ENCODE data around the gene NOM1. TPM values are rescaled to one million over a fixed set of nuclear protein-coding genes. Genes with fewer than 3 reads are reported as not detected.
"Not testable (repeated sequence)": the region's sequence is repeated elsewhere in the genome, so short reads cannot be mapped to it uniquely, and the experiment has no call there.

The NOM1 gene
- total RNA-seq, 2 experiments from 2014 or later: 25.5 to 27.6 TPM

DNA sequence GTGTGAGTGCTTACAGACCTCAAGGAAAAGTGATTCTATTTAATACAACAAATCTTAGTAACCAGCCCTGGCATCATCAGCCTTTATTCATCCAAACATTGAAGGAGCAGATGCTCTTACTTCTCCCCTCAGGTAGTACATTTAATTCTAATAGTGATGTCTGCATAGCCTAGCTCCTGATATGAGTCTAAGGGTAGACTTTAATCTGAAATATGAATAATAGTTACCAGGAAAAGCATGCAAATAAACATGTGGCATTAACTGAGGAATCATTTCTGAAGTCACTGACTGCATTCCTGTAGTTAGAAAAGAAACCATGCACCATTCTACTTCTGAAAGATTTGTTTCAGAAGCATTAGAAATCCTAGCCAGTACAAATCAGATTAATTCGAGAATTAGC lies 30.9 kb upstream of the NOM1 start:
- no peak for TF ChIP-seq CTCF (IDR thresholded peaks at IDR 0.05)
- H3K4me3 ChIP-seq (ENCODE audit: low read length): no peak overlapping the region
- DNase-seq (no peak), ATAC-seq (ENCODE audit: poor library complexity) (no peak)
- Mint-ChIP-seq H3K36me3 (ENCODE audit: low read depth) (peaks cover 3% of the 10 kb centered on the region), H3K4me3 (no peak overlapping the region), H3K4me1 (ENCODE audit: low read depth) (peaks cover 18% of the 10 kb centered on the region), H3K27ac (no peak overlapping the region), H3K27me3 (peaks cover 43% of the 10 kb centered on the region), H3K9me3 (no peaks in the 10 kb centered on the region)
- peaks cover 0 to 21% of the 10 kb centered on the region in 2 experiments for H3K27me3 ChIP-seq (ENCODE audit: control insufficient read depth in 1 of 2, insufficient read depth in 2 of 2, low read length in 2 of 2)
- H3K4me1 ChIP-seq (ENCODE audit: insufficient read depth, low read length): peaks cover 40% of the 10 kb centered on the region
- ChIA-PET CTCF (no interaction called here), POLR2A (no interaction called here)
- no peaks in the 10 kb centered on the region for H3K9me3 ChIP-seq (ENCODE audit: control insufficient read depth in 1 of 2, insufficient read depth in 1 of 2, low read length in 2 of 2)
- no peaks in the 10 kb centered on the region for H3K36me3 ChIP-seq (ENCODE audit: insufficient read depth, low read length)
- no peak overlapping the region for H3K27ac ChIP-seq (ENCODE audit: low read depth in 1 of 2, low read length in 2 of 2)
- intact Hi-C loops (cut with DNase I, micrococcal nuclease): no loop called here

DNA sequence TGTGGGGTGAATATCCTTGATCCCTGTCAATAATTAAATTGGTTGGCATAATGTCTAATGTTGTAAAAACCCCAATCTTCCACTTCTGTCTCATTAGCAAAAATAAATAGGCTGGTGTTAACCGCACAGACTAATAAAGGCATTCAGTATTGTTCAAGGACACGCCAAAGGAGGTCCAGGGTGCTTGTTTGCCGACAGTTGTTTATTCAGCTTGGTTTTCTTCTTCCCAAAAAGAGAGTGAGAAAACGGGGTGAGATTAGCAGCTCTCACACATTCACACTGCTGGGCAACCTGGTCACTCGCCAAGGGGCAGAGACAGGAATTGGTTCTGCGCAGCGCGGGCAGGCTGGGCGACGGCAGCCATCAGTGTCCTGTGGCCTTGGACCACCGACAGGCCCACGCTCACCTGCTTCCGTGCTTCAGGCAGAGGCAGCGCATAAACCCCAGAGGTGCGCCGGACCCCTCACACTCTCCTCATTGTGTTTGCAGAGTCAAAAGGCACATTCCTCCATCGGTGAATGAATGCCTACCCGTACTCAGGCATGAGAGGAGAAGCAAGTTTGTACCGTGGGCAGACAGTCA lies 30.3 kb upstream of the NOM1 start:
- H3K9me3 Mint-ChIP-seq: no peaks in the 10 kb centered on the region
- no peak for ATAC-seq (ENCODE audit: poor library complexity)
- no peak for TF ChIP-seq CTCF (IDR thresholded peaks at IDR 0.05)
- intact Hi-C loops (cut with DNase I, micrococcal nuclease): no loop called here
- Histone ChIP-seq H3K36me3 (ENCODE audit: insufficient read depth, low read length) (no peaks in the 10 kb centered on the region), H3K4me1 (ENCODE audit: insufficient read depth, low read length) (peaks cover 45% of the 10 kb centered on the region), H3K9me3 (ENCODE audit: control insufficient read depth in 1 of 2, insufficient read depth in 1 of 2, low read length in 2 of 2) (no peaks in the 10 kb centered on the region), H3K4me3 (ENCODE audit: low read length) (no peak overlapping the region), H3K27ac (ENCODE audit: low read depth in 1 of 2, low read length in 2 of 2) (no peak overlapping the region), H3K27me3 (ENCODE audit: control insufficient read depth in 1 of 2, insufficient read depth in 2 of 2, low read length in 2 of 2) (peaks cover 0 to 21% of the 10 kb centered on the region in 2 experiments)
- H3K4me3 Mint-ChIP-seq: no peak overlapping the region
- CTCF ChIA-PET: no interaction called here
- H3K4me1 Mint-ChIP-seq (ENCODE audit: low read depth): peaks cover 22% of the 10 kb centered on the region
- peaks cover 38% of the 10 kb centered on the region for H3K27me3 Mint-ChIP-seq
- POLR2A ChIA-PET: no interaction called here
- H3K36me3 Mint-ChIP-seq (ENCODE audit: low read depth): peaks cover 3% of the 10 kb centered on the region
- no peak overlapping the region for H3K27ac Mint-ChIP-seq
- DNase-seq: no peak

DNA sequence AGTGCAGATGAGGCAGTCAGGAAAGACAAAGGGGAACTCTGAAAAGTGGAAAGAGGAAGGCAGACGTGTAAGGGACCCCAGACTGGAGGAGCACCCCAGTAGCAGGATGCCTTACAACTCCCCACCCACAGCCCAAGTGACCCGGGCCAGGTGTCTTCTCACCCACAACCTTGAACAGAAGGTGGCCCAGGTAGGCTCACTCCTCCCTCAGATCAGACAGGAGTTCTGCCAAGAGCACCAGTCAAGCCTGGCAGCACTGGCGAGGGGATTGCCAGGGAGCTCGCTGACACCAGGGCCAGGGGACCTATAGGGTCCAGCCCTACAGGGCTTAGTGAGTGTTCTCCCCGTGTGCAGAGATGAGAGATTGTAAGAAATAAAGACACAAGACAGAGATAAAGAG lies 29.4 kb upstream of the NOM1 start:
- POLR2A ChIA-PET: no interaction called here
- peak overlapping the region; percentile 47 for H3K27ac Mint-ChIP-seq
- no peaks in the 10 kb centered on the region for H3K9me3 Mint-ChIP-seq
- Histone ChIP-seq H3K36me3 (ENCODE audit: insufficient read depth, low read length) (no peaks in the 10 kb centered on the region), H3K4me1 (ENCODE audit: insufficient read depth, low read length) (peaks cover 45% of the 10 kb centered on the region), H3K27me3 (ENCODE audit: control insufficient read depth in 1 of 2, insufficient read depth in 2 of 2, low read length in 2 of 2) (peaks cover 0 to 21% of the 10 kb centered on the region in 2 experiments), H3K4me3 (ENCODE audit: low read length) (no peak overlapping the region), H3K27ac (ENCODE audit: low read depth in 1 of 2, low read length in 2 of 2) (no peak overlapping the region), H3K9me3 (ENCODE audit: control insufficient read depth in 1 of 2, insufficient read depth in 1 of 2, low read length in 2 of 2) (no peaks in the 10 kb centered on the region)
- ATAC-seq (ENCODE audit: poor library complexity): no peak
- intact Hi-C loops (cut with DNase I, micrococcal nuclease): no loop called here
- peaks cover 24% of the 10 kb centered on the region for H3K4me1 Mint-ChIP-seq (ENCODE audit: low read depth)
- no peak overlapping the region for H3K4me3 Mint-ChIP-seq
- peaks cover 38% of the 10 kb centered on the region for H3K27me3 Mint-ChIP-seq
- CTCF ChIA-PET: no interaction called here
- H3K36me3 Mint-ChIP-seq (ENCODE audit: low read depth): peaks cover 3% of the 10 kb centered on the region
- no peak for TF ChIP-seq CTCF (IDR thresholded peaks at IDR 0.05)
- no peak for DNase-seq

- H3K9me3 ChIP-seq (ENCODE audit: control insufficient read depth in 1 of 2, insufficient read depth in 1 of 2, low read length in 2 of 2); POLR2A ChIA-PET; H3K36me3 Mint-ChIP-seq (ENCODE audit: low read depth); DNase-seq; H3K9me3 Mint-ChIP-seq; H3K36me3 ChIP-seq (ENCODE audit: insufficient read depth, low read length); H3K4me3 ChIP-seq (ENCODE audit: low read length); ATAC-seq (ENCODE audit: poor library complexity); intact Hi-C loops (cut with DNase I, micrococcal nuclease); H3K4me3 Mint-ChIP-seq; H3K27ac ChIP-seq (ENCODE audit: low read depth in 1 of 2, low read length in 2 of 2): not testable (repeated sequence)
- Mint-ChIP-seq H3K4me1 (ENCODE audit: low read depth) (peaks cover 24% of the 10 kb centered on the region), H3K27me3 (peaks cover 33% of the 10 kb centered on the region), H3K27ac (peak overlapping the region; percentile 47)
- CTCF ChIA-PET: interaction anchor here (1.6 kb wide), 1 partner anchor 28 kb away, joined by 8 read pairs; the partner anchor contains the start of gene NOM1
- H3K27me3 ChIP-seq (ENCODE audit: control insufficient read depth in 1 of 2, insufficient read depth in 2 of 2, low read length in 2 of 2): peaks cover 0 to 21% of the 10 kb centered on the region in 2 experiments
- peaks cover 45% of the 10 kb centered on the region for H3K4me1 ChIP-seq (ENCODE audit: insufficient read depth, low read length)
Observed at GRCh38 chr7:156920487-156921373, 28.8 kb upstream of the NOM1 start.

DNA sequence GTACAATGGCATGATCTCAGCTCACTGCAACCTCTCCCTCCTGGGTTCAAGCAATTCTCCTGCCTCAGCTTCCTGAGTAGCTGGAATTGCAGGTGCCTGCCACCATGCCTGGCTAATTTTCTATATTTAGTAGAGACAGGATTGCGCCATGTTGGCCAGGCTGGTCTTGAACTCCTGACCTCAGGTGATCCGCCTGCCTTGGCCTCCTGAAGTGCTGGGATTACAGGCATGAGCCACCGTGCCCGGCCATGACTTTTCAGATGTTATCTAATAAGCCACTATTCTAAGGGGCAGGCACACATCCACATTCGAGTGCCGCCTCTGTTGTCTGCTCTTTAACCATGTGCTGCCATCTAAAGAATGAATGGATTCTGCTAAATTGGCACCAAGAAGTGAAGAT lies 27.2 kb upstream of the NOM1 start:
- H3K36me3 ChIP-seq (ENCODE audit: insufficient read depth, low read length); intact Hi-C loops (cut with DNase I, micrococcal nuclease); POLR2A ChIA-PET; H3K36me3 Mint-ChIP-seq (ENCODE audit: low read depth); H3K9me3 ChIP-seq (ENCODE audit: control insufficient read depth in 1 of 2, insufficient read depth in 1 of 2, low read length in 2 of 2); H3K9me3 Mint-ChIP-seq; H3K27ac ChIP-seq (ENCODE audit: low read depth in 1 of 2, low read length in 2 of 2); ATAC-seq (ENCODE audit: poor library complexity); DNase-seq; H3K4me3 ChIP-seq (ENCODE audit: low read length): not testable (repeated sequence)
- Mint-ChIP-seq H3K4me1 (ENCODE audit: low read depth) (peaks cover 24% of the 10 kb centered on the region), H3K4me3 (peak overlapping the region; percentile 56), H3K27me3 (peaks cover 19% of the 10 kb centered on the region), H3K27ac (peak overlapping the region; percentile 52)
- peaks cover 0 to 18% of the 10 kb centered on the region in 2 experiments for H3K27me3 ChIP-seq (ENCODE audit: control insufficient read depth in 1 of 2, insufficient read depth in 2 of 2, low read length in 2 of 2)
- CTCF ChIA-PET: interaction anchor here (0.7 to 1.6 kb wide), 2 partner anchors 27 to 48 kb away, joined by 4 to 8 read pairs; partner anchors contain the start of gene NOM1
- peaks cover 45% of the 10 kb centered on the region for H3K4me1 ChIP-seq (ENCODE audit: insufficient read depth, low read length)
